Hepatocyte (in vitro differentiated cells): ENCODE data around the gene TMEM175. TPM values are rescaled to one million over a fixed set of nuclear protein-coding genes. Genes with fewer than 3 reads are reported as not detected.

Experiments
- DNase-seq: peaks from one replicate; pipeline ENCODE4 v3.0.0-alpha.2; 2016; ENCODE audit warnings: low spot score
- H2AFZ ChIP-seq: fragments of 200-600 bp; sonication (generic); 2 replicates; pipeline ENCODE4 v1.6.0; 2016; ENCODE audit warnings: antibody characterized with exemption, mild to moderate bottlenecking
- H3K27ac ChIP-seq: fragments of 200-600 bp; sonication (generic); 2 replicates; pipeline ENCODE4 v1.5.1; 2016; ENCODE audit warnings: mild to moderate bottlenecking
- H3K27me3 ChIP-seq: fragments of 200-600 bp; sonication (generic); 2 replicates; pipeline ENCODE4 v1.6.1; 2016
- H3K36me3 ChIP-seq: fragments of 200-600 bp; sonication (generic); replicated peaks from 2 replicates; pipeline ENCODE4 v1.5.1; 2016; ENCODE audit warnings: low read depth; ENCODE audit not compliant: insufficient read depth
- H3K4me1 ChIP-seq: fragments of 200-600 bp; sonication (generic); 2 replicates; pipeline ENCODE4 v1.5.1; 2016; ENCODE audit warnings: mild to moderate bottlenecking, moderate library complexity; ENCODE audit not compliant: insufficient read depth
- H3K4me2 ChIP-seq: fragments of 200-600 bp; sonication (generic); 2 replicates; pipeline ENCODE4 v1.6.0; 2016
- H3K4me3 ChIP-seq: fragments of 200-600 bp; sonication (generic); 2 replicates; pipeline ENCODE4 v1.5.1; 2016; ENCODE audit warnings: mild to moderate bottlenecking
- H3K79me2 ChIP-seq: fragments of 200-600 bp; sonication (generic); 2 replicates; pipeline ENCODE4 v1.6.0; 2017; ENCODE audit warnings: mild to moderate bottlenecking
- H3K9me2 ChIP-seq: fragments of 200-600 bp; sonication (generic); replicated peaks from 2 replicates; pipeline ENCODE4 v1.6.0; 2017; ENCODE audit warnings: mild to moderate bottlenecking; ENCODE audit not compliant: insufficient read depth
- H3K9me3 ChIP-seq: fragments of 200-600 bp; sonication (generic); 2 replicates; pipeline ENCODE4 v1.5.1; 2016; ENCODE audit warnings: low read depth, mild to moderate bottlenecking
- H4K20me1 ChIP-seq: fragments of 200-600 bp; sonication (generic); 2 replicates; pipeline ENCODE4 v1.6.0; 2016; ENCODE audit warnings: mild to moderate bottlenecking; ENCODE audit not compliant: insufficient read depth, poor library complexity, severe bottlenecking
- EZH2 ChIP-seq: fragments of 200-600 bp; sonication (generic); IDR thresholded peaks from 2 replicates; pipeline ENCODE4 v1.6.1; 2016; ENCODE audit warnings: antibody characterized with exemption, mild to moderate bottlenecking, borderline replicate concordance
- EZH2phosphoT487 ChIP-seq: fragments of 200-600 bp; sonication (generic); IDR thresholded peaks from one replicate; pipeline ENCODE4 v1.6.1; 2018; ENCODE audit warnings: antibody characterized with exemption, mild to moderate bottlenecking, low read depth, moderate library complexity; ENCODE audit not compliant: unreplicated experiment, severe bottlenecking
- WGBS: methylation state at CpG from one replicate; pipeline ENCODE4 v1.1.6; 2016; ENCODE audit warnings: low lambda C conversion rate; ENCODE audit errors: missing lambda C conversion rate; 5-methylcytosine and 5-hydroxymethylcytosine counted together
- polyA plus RNA-seq: library from polyadenylated mRNA; unstranded; fragments of >200 nt; fragmentation: Nextera tagmentation; extraction: Ambion mirVana; gene quantifications from 2 replicates; pipeline ENCODE4 v1.2.1, GENCODE V29; 2016
- total RNA-seq: library from RNA; depleted of rRNA; stranded (reverse); fragments of >200 nt; gene quantifications from 2 replicates; pipeline ENCODE4 v1.2.3, GENCODE V29; 2014
- TF ChIP-seq, protein P1 (sequence below): fragments of 200-600 bp; sonication (generic); IDR thresholded peaks from 2 replicates; pipeline ENCODE4 v1.5.1; 2016; ENCODE audit warnings: antibody characterized with exemption, mild to moderate bottlenecking; ENCODE audit not compliant: poor library complexity

Gene TMEM175
- total and polyA plus RNA-seq, 2 experiments from 2014 or later: 14.8 to 31.4 TPM

- TF ChIP-seq EZH2 (no peak), EZH2phosphoT487 (no peak)
- TF ChIP-seq, protein P1, sequence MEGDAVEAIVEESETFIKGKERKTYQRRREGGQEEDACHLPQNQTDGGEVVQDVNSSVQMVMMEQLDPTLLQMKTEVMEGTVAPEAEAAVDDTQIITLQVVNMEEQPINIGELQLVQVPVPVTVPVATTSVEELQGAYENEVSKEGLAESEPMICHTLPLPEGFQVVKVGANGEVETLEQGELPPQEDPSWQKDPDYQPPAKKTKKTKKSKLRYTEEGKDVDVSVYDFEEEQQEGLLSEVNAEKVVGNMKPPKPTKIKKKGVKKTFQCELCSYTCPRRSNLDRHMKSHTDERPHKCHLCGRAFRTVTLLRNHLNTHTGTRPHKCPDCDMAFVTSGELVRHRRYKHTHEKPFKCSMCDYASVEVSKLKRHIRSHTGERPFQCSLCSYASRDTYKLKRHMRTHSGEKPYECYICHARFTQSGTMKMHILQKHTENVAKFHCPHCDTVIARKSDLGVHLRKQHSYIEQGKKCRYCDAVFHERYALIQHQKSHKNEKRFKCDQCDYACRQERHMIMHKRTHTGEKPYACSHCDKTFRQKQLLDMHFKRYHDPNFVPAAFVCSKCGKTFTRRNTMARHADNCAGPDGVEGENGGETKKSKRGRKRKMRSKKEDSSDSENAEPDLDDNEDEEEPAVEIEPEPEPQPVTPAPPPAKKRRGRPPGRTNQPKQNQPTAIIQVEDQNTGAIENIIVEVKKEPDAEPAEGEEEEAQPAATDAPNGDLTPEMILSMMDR: no peak
- H3K4me2 ChIP-seq: no peak overlapping the region
- no peaks in the 10 kb centered on the region for H3K79me2 ChIP-seq
- no peak overlapping the region for H3K4me3 ChIP-seq
- no peak overlapping the region for H3K27ac ChIP-seq
- H3K36me3 ChIP-seq: no peaks in the 10 kb centered on the region
- no peaks in the 10 kb centered on the region for H3K9me3 ChIP-seq
- H2AFZ ChIP-seq: no peak overlapping the region
- H3K4me1 ChIP-seq: no peaks in the 10 kb centered on the region
- DNase-seq: no peak
- WGBS: 50% methylated on average over 6 of the region's 7 CpGs
- H4K20me1 ChIP-seq: no peaks in the 10 kb centered on the region
- H3K27me3 ChIP-seq: no peaks in the 10 kb centered on the region
- H3K9me2 ChIP-seq: no peaks in the 10 kb centered on the region
These were observed 18.9 kb downstream of the TMEM175 start for GRCh38 chr4:951186-951585.

- no peaks in the 10 kb centered on the region for H3K36me3 ChIP-seq
- no peak overlapping the region for H3K4me3 ChIP-seq
- no peak for DNase-seq
- no peak for TF ChIP-seq EZH2phosphoT487
- TF ChIP-seq, protein P1: no peak
- TF ChIP-seq EZH2: no peak
- 91% methylated on average over 15 of the region's 23 CpGs for WGBS
- no peak overlapping the region for H2AFZ ChIP-seq
- no peaks in the 10 kb centered on the region for H3K79me2 ChIP-seq
- H3K9me3 ChIP-seq: no peaks in the 10 kb centered on the region
- H3K27me3 ChIP-seq: no peaks in the 10 kb centered on the region
- no peaks in the 10 kb centered on the region for H3K4me1 ChIP-seq
- no peak overlapping the region for H3K4me2 ChIP-seq
- H3K27ac ChIP-seq: no peak overlapping the region
- H4K20me1 ChIP-seq: no peaks in the 10 kb centered on the region
- no peaks in the 10 kb centered on the region for H3K9me2 ChIP-seq
These were observed 19.6 kb downstream of the TMEM175 start for GRCh38 chr4:951594-952468.

DNA sequence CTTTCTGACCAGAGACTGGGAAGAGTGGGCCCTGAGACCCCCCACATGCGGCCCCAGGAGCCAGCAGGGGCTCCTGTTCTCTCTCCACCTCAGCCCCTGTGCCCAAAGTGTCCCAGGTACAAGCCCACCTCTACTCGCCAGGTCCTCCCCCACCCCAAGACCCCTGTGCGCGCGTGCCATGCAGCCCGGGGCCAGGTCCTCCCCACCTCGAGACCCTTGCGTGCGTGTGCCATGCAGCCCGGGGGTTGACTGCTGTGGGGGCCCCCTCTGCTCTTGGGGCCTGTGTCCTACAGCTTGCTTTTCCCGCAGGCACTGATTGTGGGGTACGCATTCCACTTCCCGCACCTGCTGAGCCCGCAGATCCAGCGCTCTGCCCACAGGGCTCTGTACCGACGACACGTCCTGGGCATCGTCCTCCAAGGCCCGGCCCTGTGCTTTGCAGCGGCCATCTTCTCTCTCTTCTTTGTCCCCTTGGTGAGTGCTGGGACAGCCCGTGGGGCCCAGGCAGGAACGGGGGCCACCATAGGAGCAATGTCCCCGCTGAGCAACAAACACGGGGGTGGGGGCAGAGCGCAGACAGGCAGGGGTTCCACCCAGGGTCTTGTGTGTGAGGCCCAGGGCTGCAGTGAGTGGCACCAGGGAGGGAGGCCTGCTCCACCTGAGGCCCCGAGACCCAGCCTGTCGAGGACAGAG lies 20.8 kb downstream of the TMEM175 start:
- WGBS: 97% methylated on average over 27 of the region's 28 CpGs
- H3K9me3 ChIP-seq: no peaks in the 10 kb centered on the region
- H3K4me2 ChIP-seq: no peak overlapping the region
- no peak overlapping the region for H2AFZ ChIP-seq
- no peak for DNase-seq
- H3K27me3 ChIP-seq: no peaks in the 10 kb centered on the region
- no peaks in the 10 kb centered on the region for H3K79me2 ChIP-seq
- TF ChIP-seq EZH2 (no peak), EZH2phosphoT487 (no peak)
- TF ChIP-seq, protein P1: no peak
- H3K4me1 ChIP-seq: no peaks in the 10 kb centered on the region
- no peaks in the 10 kb centered on the region for H3K36me3 ChIP-seq
- H3K4me3 ChIP-seq: no peak overlapping the region
- no peak overlapping the region for H3K27ac ChIP-seq
- H4K20me1 ChIP-seq: no peaks in the 10 kb centered on the region
- no peaks in the 10 kb centered on the region for H3K9me2 ChIP-seq
